ENCODE measurements around the gene BCL6. TPM values are rescaled to one million over a fixed set of nuclear protein-coding genes. Genes with fewer than 3 reads are reported as not detected.
A peak's percentile ranks its signal among the peaks of the same experiment; 100 is the strongest.

Gene BCL6
- total RNA-seq, 2 experiments from 2014 or later = 13.7 to 14.0 TPM

DNA sequence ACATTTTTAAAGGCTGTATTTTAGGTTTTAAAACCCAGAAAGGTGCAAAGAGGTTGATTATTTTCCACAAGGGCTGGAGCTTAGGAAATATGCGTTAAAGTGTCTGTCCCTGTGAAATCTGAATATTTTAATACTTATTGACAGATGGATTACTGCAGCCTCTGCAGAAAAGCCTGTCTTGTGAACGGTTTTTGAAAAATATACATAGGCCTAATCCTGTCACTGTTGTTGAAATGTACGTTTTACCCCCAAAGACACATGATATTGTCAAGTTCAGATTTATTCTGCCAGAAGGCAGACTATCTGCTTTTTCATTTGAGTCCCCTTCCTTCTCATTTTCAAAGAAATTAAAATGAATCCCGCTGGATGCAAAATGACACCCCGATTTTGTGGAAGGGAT is 2.2 kb upstream of the BCL6 start:
- Mint-ChIP-seq H3K27me3 (no peaks in the 10 kb centered on the region), H3K27ac (peak overlapping the region; percentile 98), H3K9me3 (no peaks in the 10 kb centered on the region), H3K4me3 (peak overlapping the region; percentile 93), H3K4me1 (ENCODE audit: low read depth) (peaks cover 54% of the 10 kb centered on the region), H3K36me3 (ENCODE audit: low read depth) (peaks cover 3% of the 10 kb centered on the region)
- ChIA-PET CTCF (interaction anchor here (0.6 to 5.3 kb wide), 49 partner anchors 7 to 1395 kb away, joined by 3 to 79 read pairs (median 4); no protein-coding TSS in a partner anchor), POLR2A (interaction anchor here (0.6 to 9.0 kb wide), 17 partner anchors 17 to 417 kb away, joined by 3 to 134 read pairs (median 3); no protein-coding TSS in a partner anchor)
- no peak for DNase-seq
- no peak for ATAC-seq
- TF ChIP-seq, protein P1, sequence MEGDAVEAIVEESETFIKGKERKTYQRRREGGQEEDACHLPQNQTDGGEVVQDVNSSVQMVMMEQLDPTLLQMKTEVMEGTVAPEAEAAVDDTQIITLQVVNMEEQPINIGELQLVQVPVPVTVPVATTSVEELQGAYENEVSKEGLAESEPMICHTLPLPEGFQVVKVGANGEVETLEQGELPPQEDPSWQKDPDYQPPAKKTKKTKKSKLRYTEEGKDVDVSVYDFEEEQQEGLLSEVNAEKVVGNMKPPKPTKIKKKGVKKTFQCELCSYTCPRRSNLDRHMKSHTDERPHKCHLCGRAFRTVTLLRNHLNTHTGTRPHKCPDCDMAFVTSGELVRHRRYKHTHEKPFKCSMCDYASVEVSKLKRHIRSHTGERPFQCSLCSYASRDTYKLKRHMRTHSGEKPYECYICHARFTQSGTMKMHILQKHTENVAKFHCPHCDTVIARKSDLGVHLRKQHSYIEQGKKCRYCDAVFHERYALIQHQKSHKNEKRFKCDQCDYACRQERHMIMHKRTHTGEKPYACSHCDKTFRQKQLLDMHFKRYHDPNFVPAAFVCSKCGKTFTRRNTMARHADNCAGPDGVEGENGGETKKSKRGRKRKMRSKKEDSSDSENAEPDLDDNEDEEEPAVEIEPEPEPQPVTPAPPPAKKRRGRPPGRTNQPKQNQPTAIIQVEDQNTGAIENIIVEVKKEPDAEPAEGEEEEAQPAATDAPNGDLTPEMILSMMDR (IDR thresholded peaks at IDR 0.05) = no peak
- intact Hi-C loops (cut with micrococcal nuclease) = loop anchor here (2.0 to 10.0 kb wide), 8 partner anchors 51 to 1287 kb away; no protein-coding TSS in a partner anchor

DNA sequence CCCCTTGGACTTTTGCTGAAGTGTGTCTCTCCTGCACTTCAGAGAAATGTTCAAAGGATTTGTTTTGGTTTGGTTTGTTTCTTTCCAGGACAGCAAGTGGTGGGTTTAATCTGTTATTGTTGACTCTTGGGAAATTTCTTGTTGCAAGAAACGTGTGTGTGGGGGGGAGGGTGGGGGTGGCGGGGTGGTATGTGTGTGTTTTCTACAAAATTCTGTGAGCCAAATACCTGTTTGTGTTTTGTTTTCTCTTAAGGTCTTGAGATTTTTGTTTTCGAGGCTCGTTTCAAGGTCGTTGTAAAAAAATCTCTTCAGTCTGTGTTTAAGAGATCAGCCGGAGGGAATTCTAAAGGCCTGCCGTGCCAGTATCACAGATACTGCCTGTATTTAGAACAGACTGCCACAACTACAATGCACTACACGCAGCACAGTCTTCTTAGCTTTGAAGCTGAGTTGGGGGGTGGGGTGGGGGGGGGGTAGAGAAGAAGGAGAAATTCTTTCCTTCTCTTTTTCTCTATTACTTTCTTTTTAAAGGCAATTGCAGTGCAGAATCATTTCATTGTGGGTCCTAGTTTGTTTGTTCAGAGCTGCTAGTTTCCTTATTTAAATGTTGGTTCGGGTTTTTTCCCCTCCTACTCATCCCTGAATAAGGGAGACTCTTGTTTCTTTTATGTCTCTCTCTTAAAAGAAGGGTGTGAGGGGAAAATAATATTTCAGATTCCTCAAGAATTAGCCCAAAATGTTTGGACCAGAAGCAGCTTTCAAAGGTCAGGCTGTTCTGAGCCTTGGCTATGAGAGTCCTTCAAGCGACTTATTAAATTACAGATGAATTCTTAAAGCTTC is 1.4 kb upstream of the BCL6 start:
- Mint-ChIP-seq H3K27me3 (no peaks in the 10 kb centered on the region), H3K36me3 (ENCODE audit: low read depth) (peaks cover 6% of the 10 kb centered on the region), H3K27ac (peak overlapping the region; percentile 98), H3K4me3 (peak overlapping the region; percentile 93), H3K4me1 (ENCODE audit: low read depth) (peaks cover 59% of the 10 kb centered on the region), H3K9me3 (no peaks in the 10 kb centered on the region)
- TF ChIP-seq, protein P1 (IDR thresholded peaks at IDR 0.05) = no peak
- POLR2A ChIA-PET = interaction anchor here (0.6 to 9.0 kb wide), 28 partner anchors 9 to 550 kb away, joined by 3 to 134 read pairs (median 4); no protein-coding TSS in a partner anchor
- ATAC-seq (peak; percentile 7), DNase-seq (peak; percentile 35)
- CTCF ChIA-PET = interaction anchor here (0.7 to 5.3 kb wide), 33 partner anchors 8 to 1396 kb away, joined by 3 to 79 read pairs (median 5); no protein-coding TSS in a partner anchor
- intact Hi-C loops (cut with micrococcal nuclease) = loop anchor here (2.0 to 10.0 kb wide), 8 partner anchors 52 to 1288 kb away; no protein-coding TSS in a partner anchor

DNA sequence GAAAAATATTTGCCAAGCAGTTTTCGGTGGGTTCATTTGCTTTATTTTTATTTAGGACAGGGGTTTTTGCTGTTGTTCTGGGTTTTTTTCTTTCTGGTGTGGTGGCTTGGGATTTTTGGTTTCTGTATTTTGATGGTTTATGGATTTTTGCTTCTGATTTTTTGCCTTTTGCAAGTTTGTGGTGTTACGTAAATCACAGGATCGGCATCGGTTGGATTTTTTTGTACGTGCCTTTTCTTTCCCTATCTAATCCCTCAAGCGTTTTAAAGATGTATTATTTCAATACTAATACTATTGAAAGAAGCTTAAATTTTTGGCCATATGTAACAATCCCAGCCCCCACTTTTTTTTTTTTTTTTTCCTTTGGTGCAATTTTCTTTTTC is 782 bp upstream of the BCL6 start:
- ChIA-PET POLR2A (interaction anchor here (0.6 to 9.0 kb wide), 27 partner anchors 8 to 551 kb away, joined by 3 to 134 read pairs (median 4); no protein-coding TSS in a partner anchor), CTCF (interaction anchor here (0.7 to 5.3 kb wide), 12 partner anchors 55 to 1206 kb away, joined by 3 to 79 read pairs (median 4); no protein-coding TSS in a partner anchor)
- no peak for ATAC-seq
- H3K36me3 Mint-ChIP-seq (ENCODE audit: low read depth) = peaks cover 6% of the 10 kb centered on the region
- H3K4me1 Mint-ChIP-seq (ENCODE audit: low read depth) = peaks cover 58% of the 10 kb centered on the region
- peak overlapping the region; percentile 98 for H3K27ac Mint-ChIP-seq
- no peak for DNase-seq
- H3K9me3 Mint-ChIP-seq = no peaks in the 10 kb centered on the region
- no peaks in the 10 kb centered on the region for H3K27me3 Mint-ChIP-seq
- TF ChIP-seq, protein P1 (IDR thresholded peaks at IDR 0.05) = no peak
- intact Hi-C loops (cut with micrococcal nuclease) = loop anchor here (2.0 to 10.0 kb wide), 8 partner anchors 53 to 1289 kb away; no protein-coding TSS in a partner anchor
- H3K4me3 Mint-ChIP-seq = peak overlapping the region; percentile 93

DNA sequence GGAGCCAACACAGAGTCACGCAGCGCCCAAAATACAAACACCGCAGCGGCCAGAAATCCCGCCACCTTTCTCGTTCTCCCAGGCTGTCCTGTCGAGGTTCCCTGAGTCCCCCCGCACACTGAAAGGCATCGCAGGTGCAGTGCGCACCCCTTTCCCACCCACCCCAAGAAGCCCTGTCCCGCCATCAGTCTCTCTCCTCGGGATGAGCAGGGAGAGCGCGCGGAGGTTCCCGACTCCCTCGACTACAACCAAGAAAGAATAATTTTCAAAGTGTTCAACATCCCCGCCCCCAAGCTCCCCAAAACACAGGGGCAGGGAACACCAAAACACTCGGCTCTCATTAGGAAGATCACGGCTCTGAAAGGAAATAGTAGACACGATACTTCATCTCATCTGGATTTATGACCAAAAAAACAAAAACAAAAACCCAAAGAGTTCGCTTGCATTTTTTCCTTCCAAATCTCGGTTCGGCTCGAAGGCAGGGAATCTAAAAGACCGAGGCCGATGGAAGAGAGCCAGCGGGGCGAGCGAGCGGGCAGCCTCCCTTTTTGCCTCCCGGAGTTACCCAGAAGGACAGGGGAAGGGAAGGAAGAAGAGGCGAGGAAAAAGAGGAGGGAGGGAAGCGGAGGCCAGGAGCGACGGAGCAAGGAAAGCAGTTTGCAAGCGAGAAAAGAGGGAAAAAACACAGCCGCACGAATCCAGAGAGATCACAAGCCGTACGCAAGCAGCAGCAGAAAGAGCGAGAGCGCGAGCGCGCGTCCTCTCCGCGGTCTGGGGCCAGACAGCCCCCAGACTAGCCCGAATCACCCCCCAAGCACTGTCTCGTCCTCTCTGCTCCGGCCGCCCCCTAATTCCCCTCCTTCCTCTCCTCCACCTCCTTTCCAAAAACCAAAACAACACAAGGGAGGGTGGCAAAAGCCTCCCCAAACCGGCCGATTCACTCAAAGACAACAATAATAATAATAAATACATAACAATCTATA is 808 bp downstream of the BCL6 start:
- POLR2A ChIA-PET = interaction anchor here (0.7 to 9.0 kb wide), 29 partner anchors 26 to 1387 kb away, joined by 3 to 134 read pairs (median 4); no protein-coding TSS in a partner anchor
- peaks cover 6% of the 10 kb centered on the region for H3K36me3 Mint-ChIP-seq (ENCODE audit: low read depth)

More for the DNA sequence above, 808 bp downstream of the BCL6 start:
- peak overlapping the region; percentile 93 for H3K4me3 Mint-ChIP-seq
- H3K27ac Mint-ChIP-seq = peak overlapping the region; percentile 98
- no peaks in the 10 kb centered on the region for H3K9me3 Mint-ChIP-seq
- intact Hi-C loops (cut with micrococcal nuclease) = loop anchor here (5.0 to 10.0 kb wide), 9 partner anchors 318 to 1290 kb away; no protein-coding TSS in a partner anchor
- H3K27me3 Mint-ChIP-seq = no peaks in the 10 kb centered on the region
- TF ChIP-seq, protein P1 (IDR thresholded peaks at IDR 0.05) = no peak
- no peak for ATAC-seq
- CTCF ChIA-PET = interaction anchor here (0.9 to 5.3 kb wide), 12 partner anchors 56 to 1210 kb away, joined by 3 to 79 read pairs (median 6); no protein-coding TSS in a partner anchor
- DNase-seq = peak; percentile 62
- peaks cover 52% of the 10 kb centered on the region for H3K4me1 Mint-ChIP-seq (ENCODE audit: low read depth)

All from activated CD8-positive, alpha-beta T cell treated with anti-CD3 and anti-CD28 coated beads for 36 hours (primary cell).